GM19239 (cell line): Measurements from ENCODE around the gene TUBG2.
"Not testable (repeated sequence)": the region's sequence is repeated elsewhere in the genome, so short reads cannot be mapped to it uniquely, and the experiment has no call there.

Source experiments
- DNase-seq: peaks from one replicate; pipeline ENCODE4 v3.0.0; 2011; ENCODE audit warnings: low spot score; ENCODE audit not compliant: insufficient read length
- FAIRE-seq: peaks from 2 replicates; lab custom pipeline; 2011; peaks lifted over from hg19 to GRCh38; lab: Jason Lieb, UNC

The TUBG2 gene

DNA sequence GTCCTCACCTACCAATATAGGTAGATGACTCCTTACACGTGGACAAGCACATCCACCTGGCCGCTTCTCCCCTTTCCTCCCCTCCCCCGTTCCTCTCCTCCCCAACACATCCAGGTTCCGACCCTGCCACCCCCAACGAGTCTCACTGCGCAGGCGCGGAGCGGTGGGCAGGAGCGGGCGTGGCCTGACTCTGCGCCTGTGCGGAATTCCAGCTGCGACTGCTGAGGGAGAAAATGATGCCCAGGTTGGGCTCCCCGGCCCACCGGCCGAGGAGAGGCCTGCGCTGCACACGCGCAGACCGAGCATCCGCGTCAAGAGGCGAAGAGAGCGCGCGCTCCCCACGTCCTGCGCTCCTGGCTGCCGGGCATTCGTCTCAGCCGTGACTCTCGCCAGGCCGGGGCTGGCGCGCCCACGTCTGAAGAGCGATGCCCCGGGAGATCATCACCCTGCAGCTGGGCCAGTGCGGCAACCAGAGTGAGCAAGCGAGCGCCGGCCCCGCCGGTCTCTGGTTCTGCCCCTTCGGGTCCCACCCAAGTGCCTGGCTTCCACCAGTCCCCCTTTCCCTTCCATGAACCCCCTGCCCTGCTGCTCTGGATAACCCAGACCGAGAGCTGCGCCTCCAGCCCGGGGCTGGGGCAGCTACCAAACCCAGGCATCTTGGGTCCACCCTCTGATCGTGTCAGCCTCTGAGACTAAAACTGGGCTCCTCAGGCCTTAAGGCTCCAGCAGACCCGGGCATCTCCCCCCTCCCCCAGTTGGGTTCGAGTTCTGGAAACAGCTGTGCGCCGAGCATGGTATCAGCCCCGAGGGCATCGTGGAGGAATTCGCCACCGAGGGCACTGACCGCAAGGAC lies at the start of gene TUBG2:
TSS of gene TUBG2 (plus strand) at position 206 of the 853 bp plus-strand sequence. CDS start at position 426, 220 bp downstream.
- FAIRE-seq: peak; percentile 83
- peak; percentile 75 for DNase-seq

DNA sequence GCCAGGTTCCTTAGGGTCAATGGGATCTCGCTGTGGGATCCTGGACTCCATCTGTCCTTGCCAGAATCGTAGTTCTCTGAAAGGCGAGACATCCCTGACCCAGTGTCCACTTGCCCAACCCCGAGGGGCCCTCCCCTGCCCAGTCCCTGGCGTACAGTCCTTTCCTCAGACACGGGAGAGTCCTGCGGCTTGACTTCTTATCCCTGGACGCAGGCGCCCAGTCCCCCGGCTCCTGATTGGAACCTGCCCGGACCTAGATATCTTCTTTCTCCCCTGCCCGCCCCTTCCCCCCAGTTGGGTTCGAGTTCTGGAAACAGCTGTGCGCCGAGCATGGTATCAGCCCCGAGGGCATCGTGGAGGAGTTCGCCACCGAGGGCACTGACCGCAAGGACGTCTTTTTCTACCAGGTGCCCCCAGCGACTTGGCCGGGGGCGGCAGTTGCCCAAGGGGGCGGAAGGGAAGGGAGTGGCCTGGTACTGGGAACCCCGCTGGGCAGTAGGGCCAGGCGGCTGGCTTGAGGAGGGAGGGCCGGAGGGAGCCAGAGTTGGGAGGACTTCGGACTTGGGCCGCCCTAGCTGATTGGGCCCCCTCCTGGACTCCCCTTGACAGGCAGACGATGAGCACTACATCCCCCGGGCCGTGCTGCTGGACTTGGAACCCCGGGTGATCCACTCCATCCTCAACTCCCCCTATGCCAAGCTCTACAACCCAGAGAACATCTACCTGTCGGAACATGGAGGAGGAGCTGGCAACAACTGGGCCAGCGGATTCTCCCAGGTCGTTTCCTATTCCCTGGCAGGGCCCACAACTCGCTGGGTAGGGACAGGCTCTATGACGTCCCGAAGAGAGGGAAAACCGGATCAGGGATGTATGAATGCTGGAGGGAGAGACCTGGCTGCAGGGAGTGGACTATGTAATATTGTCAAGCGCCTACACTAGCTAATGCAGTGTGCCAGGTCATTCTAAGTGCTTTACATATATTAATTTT lies 49.0 kb upstream of the TUBG2 start:
- DNase-seq: not testable (repeated sequence)
- FAIRE-seq: peak; percentile 75

DNA sequence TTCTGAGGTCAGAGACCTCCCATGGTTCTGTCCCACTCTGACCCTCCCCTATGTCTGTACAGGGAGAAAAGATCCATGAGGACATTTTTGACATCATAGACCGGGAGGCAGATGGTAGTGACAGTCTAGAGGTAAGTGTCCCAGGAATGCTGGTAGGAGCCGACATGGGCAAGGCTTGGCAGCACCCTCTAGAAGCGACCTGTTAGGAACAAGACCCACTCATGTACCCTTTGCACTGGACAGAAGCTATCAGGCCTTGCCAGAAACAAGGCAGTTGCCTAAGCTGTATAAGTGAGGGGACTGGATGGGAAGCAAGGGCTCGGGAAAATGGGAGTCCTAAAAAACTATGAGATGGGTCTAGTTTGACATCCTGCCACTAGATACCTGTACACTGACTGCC lies 47.1 kb upstream of the TUBG2 start:
- FAIRE-seq (no peak), DNase-seq (no peak)

DNA sequence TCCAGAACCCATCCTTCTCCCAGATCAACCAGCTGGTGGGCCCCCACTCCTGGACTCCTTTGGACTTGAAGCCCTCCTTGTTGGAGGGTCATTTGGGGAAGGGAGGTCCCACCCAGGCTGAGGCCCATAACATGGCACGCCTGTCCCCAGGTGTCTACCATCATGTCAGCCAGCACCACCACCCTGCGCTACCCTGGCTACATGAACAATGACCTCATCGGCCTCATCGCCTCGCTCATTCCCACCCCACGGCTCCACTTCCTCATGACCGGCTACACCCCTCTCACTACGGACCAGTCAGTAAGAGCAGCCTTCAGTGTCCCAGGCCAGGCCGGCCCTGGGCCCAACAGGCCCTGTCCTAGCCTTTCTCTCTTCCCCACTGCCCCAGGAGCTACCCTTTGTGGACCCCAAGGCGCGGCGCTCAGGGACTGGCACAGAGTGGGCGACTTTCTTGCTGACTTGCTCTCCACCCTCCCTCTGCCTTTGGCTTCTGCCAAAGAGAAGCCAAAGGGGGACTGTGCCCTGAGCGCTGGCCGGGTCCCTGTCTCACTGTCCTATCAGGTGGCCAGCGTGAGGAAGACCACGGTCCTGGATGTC lies 45.3 kb upstream of the TUBG2 start:
- FAIRE-seq (no peak), DNase-seq (no peak)

GRCh38 chr17:42617956-42618431 lies 41.1 kb upstream of the TUBG2 start:
- FAIRE-seq: no peak
- DNase-seq: no peak

DNA sequence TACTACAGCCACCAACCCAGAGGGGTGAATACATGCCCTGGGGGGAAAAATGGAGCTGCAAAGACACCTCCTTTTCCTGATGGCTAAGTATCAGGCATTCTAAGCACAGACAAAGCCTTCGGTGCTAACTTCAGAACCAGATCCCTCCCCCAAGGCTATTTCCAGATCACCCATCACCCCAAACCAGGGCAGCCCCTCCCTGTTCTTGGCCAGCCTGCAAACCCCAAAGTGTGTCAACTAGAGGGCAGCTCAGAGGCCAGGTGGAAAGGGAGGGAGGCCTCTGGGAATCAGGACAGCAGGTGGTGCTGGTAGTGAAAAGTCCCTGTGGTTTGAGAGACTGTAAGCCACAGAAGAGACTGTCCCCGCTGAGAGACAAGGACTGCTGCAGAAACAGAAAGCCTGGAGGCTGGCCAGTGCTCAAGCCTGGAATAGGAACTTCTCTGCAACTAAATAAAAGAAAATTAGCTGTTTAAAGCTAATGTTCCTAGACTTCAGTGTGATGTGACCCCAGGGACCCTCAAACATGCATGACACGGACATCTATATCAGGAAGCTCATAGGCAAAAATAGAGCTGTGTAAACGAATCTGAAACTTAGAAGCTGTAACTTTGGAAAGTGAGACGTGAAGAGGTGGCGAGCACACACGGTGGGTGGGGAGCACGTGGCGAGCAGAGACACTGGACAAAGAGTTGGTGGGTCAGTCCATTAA lies 40.5 kb upstream of the TUBG2 start:
- DNase-seq (peak; percentile 64), FAIRE-seq (peak; percentile 100)

DNA sequence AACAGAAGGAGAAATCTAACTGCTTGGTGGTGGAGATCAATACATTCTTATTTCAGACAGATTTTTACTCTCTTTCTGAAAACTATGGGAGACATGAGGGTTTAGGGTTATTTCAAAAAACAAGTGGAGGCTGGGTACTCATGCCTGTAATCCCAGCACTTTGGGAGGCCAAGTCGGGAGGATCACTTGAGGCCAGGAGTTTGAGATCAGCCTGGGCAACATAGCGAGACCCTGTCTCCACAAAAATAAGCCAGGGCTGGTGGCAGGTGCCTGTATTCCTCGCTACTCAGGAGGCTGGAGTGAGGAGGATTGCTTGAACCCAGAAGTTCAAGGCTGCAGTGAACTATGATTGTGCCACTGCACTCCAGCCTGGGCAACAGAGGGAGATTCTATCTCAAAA lies 37.1 kb upstream of the TUBG2 start:
- not testable (repeated sequence) for DNase-seq, FAIRE-seq

GRCh38 chr17:42623271-42623670 lies 35.8 kb upstream of the TUBG2 start:
- FAIRE-seq (no peak), DNase-seq (no peak)

GRCh38 chr17:42623732-42624596 lies 35.1 kb upstream of the TUBG2 start:
- no peak for FAIRE-seq
- no peak for DNase-seq

DNA sequence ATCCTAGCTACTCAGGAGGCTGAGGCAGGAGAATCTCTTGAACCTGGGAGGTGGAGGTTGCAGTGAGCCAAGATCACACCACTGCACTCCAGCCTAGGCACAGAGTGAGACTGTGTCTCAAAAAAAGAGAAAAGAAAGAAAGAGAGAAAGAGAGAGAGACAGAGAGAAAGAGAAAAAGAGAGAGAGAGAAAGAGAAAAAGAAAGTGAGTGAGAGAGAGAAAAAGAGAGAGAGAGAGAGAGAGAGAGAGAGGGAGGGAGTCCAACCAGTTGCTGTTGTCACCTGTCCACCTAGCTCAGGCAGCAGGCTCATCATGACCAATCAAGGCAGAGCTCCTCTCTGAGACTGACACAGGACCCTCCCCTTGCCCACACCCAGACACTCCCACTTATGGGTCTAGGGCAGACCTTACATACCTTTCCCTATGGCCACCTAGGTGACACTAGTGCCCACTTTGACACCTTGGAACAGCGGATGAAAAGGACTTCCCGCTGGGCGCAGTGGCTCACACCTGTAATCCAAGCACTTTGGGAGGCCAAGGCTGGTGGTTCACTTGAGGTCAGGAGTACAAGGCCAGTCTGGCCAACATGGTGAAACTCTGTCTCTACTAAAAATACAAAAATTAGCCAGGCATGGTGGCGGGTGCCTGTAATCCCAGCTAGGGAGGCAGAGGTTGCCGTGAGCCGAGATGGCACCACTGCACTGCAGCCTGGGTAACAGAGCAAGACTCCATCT lies 31.9 kb upstream of the TUBG2 start:
- not testable (repeated sequence) for FAIRE-seq, DNase-seq

DNA sequence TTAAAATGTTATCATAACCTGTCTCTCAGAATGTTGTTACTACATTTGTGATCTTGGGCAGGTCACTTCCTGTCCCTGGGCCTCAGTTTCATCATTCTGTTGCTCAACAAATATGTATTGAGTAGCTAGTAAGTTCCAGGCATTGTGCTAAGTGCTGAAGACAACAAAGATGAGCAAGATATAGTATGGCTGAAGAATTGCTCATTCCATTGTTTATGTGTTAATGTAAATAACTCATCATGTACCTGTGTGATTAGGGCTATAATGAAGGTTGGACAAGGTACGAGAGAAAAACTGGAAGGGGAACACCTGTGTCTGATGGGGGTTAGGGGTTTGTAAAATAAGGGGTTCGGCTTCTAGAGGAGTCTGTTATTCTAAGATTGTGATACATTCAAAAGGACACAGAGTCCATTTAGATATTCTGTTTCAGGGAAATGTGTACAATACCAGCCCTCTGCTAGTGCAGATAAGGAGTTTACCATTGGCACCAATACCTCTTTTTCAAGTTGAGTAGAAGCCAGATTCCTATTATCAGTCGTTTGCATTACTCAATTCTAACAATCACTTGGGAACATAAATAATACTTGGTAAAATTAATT lies 29.6 kb upstream of the TUBG2 start:
- FAIRE-seq (no peak), DNase-seq (no peak)

GRCh38 chr17:42632949-42633444 lies 26.1 kb upstream of the TUBG2 start:
- FAIRE-seq: no peak
- DNase-seq: no peak

- FAIRE-seq (no peak), DNase-seq (no peak)
Measured at GRCh38 chr17:42639525-42640113, 19.5 kb upstream of the TUBG2 start.

- FAIRE-seq (no peak), DNase-seq (no peak)
Measured at GRCh38 chr17:42640121-42640520, 19.0 kb upstream of the TUBG2 start.

DNA sequence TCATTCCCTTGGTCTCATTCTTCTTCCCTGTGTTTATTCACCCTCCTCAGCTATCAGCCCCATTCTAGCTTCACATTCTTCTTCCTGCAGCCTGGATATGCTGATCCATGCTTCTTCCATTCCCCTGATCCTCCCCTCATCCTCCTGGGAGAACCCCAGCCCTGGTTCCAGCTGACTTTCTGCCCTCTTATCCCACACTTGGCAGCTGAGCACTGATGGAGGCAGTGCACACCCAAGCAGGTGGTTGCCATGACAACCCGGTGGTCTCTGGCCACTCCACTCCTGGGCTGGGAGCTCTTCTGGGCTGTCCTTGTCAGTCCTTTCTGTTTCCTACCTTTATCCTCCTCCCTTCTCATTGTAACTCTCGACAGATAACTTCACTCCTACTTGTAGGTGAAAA lies 16.7 kb upstream of the TUBG2 start:
- DNase-seq (no peak), FAIRE-seq (no peak)

- DNase-seq (no peak), FAIRE-seq (no peak)
Measured at GRCh38 chr17:42647778-42648177, 11.3 kb upstream of the TUBG2 start.

DNA sequence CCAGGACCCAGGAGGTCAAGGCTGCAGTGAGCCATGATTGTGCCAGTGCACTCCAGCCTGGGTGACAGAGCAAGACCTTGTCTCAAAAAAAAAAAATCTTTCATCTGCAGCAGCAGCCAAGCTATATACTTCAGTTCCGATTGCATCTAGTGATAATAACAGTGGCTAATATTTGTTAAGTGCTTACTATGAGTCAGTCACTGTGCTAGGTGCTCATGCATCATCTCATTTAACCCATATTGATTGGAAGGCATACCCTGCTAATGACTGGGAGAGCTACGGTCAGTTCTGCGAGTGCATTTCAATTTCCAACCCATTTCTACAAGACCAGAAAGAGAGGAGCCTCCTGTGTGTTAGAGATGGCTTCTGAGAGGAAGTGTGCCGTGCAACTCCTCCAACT lies 7.7 kb upstream of the TUBG2 start:
- no peak for FAIRE-seq
- no peak for DNase-seq
